K562 (cell line): ENCODE results near the gene ARHGAP12. TPM values are rescaled to one million over a fixed set of nuclear protein-coding genes. Genes with fewer than 3 reads are reported as not detected.

Experiments
- ATAC-seq: fragments of 200-7000 bp; cut with Tn5 transposase; 3 replicates; pipeline ENCODE4 v1.9.1; 2020; ENCODE audit warnings: moderate library complexity
- BruUV-seq: library from RNA; stranded (reverse); fragments of 400-500 nt; replicated peaks from 2 replicates; lab custom pipeline; 2021; lab: Mats Ljungman, UMichigan
- CTCF ChIA-PET: fragments of 300-600 bp; formaldehyde crosslinking; extraction: SDS; loops from one replicate; lab custom pipeline; 2021; ENCODE audit warnings: low intra/inter-chr PET ratio; lab: Yijun Ruan, JAX
- POLR2A ChIA-PET: fragments of 300-600, 350-650 bp; sonication (Branson Sonifier 250); formaldehyde crosslinking; extraction: SDS; loops from one replicate; lab custom pipeline; 2021; ENCODE audit warnings: antibody characterized with exemption, inconsistent platforms; lab: Yijun Ruan, JAX
- DNase-seq, 4 experiments: peaks; one replicate each; pipeline versions ENCODE4 v3.0.0 to v3.0.0-alpha.2; 2011 to 2018; ENCODE audit warnings: low spot score in 3 of 4, mixed read lengths in 3 of 4; ENCODE audit errors: extremely low read depth in 1 of 4
- FAIRE-seq: peaks from 2 replicates; lab custom pipeline; 2011; peaks lifted over from hg19 to GRCh38; lab: Jason Lieb, UNC
- H2AFZ ChIP-seq: 2 replicates; pipeline ENCODE4 v1.6.0; 2011; ENCODE audit warnings: low read depth, low read length, control low read depth, inconsistent platforms
- H3K27ac ChIP-seq: fragments of 200-600 bp; 3 replicates; pipeline ENCODE4 v1.8.0; 2011; ENCODE audit warnings: low read depth, mild to moderate bottlenecking, control low read depth, inconsistent platforms, low read length, moderate library complexity, mixed read lengths; ENCODE audit errors: extremely low read depth
- H3K27me3 ChIP-seq, 2 experiments: fragments of 300-600 bp in 1 of 2; 2 replicates in 1 of 2; 3 replicates in 1 of 2; pipeline versions ENCODE4 v1.6.0 to v1.8.0; 2011; ENCODE audit warnings: inconsistent platforms in 2 of 2, low read length in 2 of 2, mild to moderate bottlenecking in 1 of 2, mixed read lengths in 1 of 2, moderate library complexity in 1 of 2; ENCODE audit not compliant: control insufficient read depth in 2 of 2, insufficient read depth in 2 of 2
- H3K36me3 ChIP-seq: fragments of 300-600 bp; 3 replicates; pipeline ENCODE4 v1.8.0; 2011; ENCODE audit warnings: mild to moderate bottlenecking, low read length, inconsistent platforms; ENCODE audit not compliant: control insufficient read depth, insufficient read depth
- H3K4me1 ChIP-seq, 2 experiments: fragments of 200-600 bp in 1 of 2; replicated peaks in 1 of 2; 2 replicates in 1 of 2; 3 replicates in 1 of 2; pipeline versions ENCODE4 v1.5.1 to v1.8.0; 2011; ENCODE audit warnings: inconsistent platforms in 2 of 2, low read length in 2 of 2, mild to moderate bottlenecking in 1 of 2, mixed read lengths in 1 of 2, moderate library complexity in 1 of 2; ENCODE audit not compliant: control insufficient read depth in 2 of 2, insufficient read depth in 2 of 2
- H3K4me2 ChIP-seq: 2 replicates; pipeline ENCODE4 v1.6.1; 2011; ENCODE audit warnings: low read length, control low read depth, inconsistent platforms, mixed read lengths; ENCODE audit not compliant: insufficient read depth
- H3K4me3 ChIP-seq: fragments of 200-600 bp; sonication (generic), shearing (Covaris generic); 2 replicates; pipeline ENCODE4 v1.5.1; 2016; ENCODE audit warnings: control low read depth, inconsistent platforms
- H3K79me2 ChIP-seq: fragments of 200-600 bp; 3 replicates; pipeline ENCODE4 v1.8.0; 2011; ENCODE audit warnings: low read length, inconsistent platforms; ENCODE audit not compliant: control insufficient read depth, insufficient read depth
- H3K9ac ChIP-seq, 2 experiments: 2 replicates each; pipeline versions ENCODE4 v1.6.0 to v1.6.1; 2011; ENCODE audit warnings: low read depth in 2 of 2, low read length in 2 of 2, control low read depth in 1 of 2, inconsistent platforms in 1 of 2, mild to moderate bottlenecking in 1 of 2, mixed read lengths in 1 of 2; ENCODE audit not compliant: insufficient read depth in 1 of 2
- H3K9me1 ChIP-seq: one replicate; pipeline ENCODE4 v1.6.0; 2011; ENCODE audit warnings: inconsistent platforms, mild to moderate bottlenecking, low read length, moderate library complexity; ENCODE audit not compliant: control insufficient read depth, insufficient read depth
- H3K9me3 ChIP-seq: replicated peaks from 2 replicates; pipeline ENCODE4 v1.5.1; 2011; ENCODE audit warnings: low read depth, low read length, inconsistent platforms; ENCODE audit not compliant: control insufficient read depth, insufficient read depth
- H4K20me1 ChIP-seq: replicated peaks from 2 replicates; pipeline ENCODE4 v1.6.1; 2011; ENCODE audit warnings: low read length, inconsistent platforms, mixed read lengths; ENCODE audit not compliant: control insufficient read depth, insufficient read depth
- BACH1 ChIP-seq: fragments of 200-800 bp; sonication (Bioruptor generic); IDR thresholded peaks from 2 replicates; pipeline ENCODE4 v1.6.1; 2016; ENCODE audit warnings: missing genetic modification characterization, missing compliant biosample characterization
- CC2D1A ChIP-seq: fragments of 450-650 bp; IDR thresholded peaks from 2 replicates; pipeline ENCODE4 v1.6.1; 2017; ENCODE audit warnings: mild to moderate bottlenecking
- CEBPG ChIP-seq, 3 experiments: fragments of 200-800 bp in 1 of 3; sonication (Bioruptor generic) in 1 of 3; sonication (generic) in 1 of 3; formaldehyde crosslinking in 1 of 3; IDR thresholded peaks in 2 of 3; conservative IDR thresholded peaks in 1 of 3; 2 replicates each; pipeline versions ENCODE4 v1.6.1 to v1.8.0; 2016 to 2022; ENCODE audit warnings: missing compliant biosample characterization in 2 of 3, missing genetic modification characterization in 2 of 3, mild to moderate bottlenecking in 1 of 3, missing genetic modification reagents in 1 of 3
- ELF1 ChIP-seq: fragments of 200-800 bp; sonication (Bioruptor generic); IDR thresholded peaks from 2 replicates; pipeline ENCODE4 v1.6.1; 2016; ENCODE audit warnings: missing genetic modification characterization, missing compliant biosample characterization
- IFI16 ChIP-seq: fragments of 250-450 bp; sonication (Bioruptor Pico); IDR thresholded peaks from 2 replicates; pipeline ENCODE4 v2.1.2; 2022; ENCODE audit warnings: mild to moderate bottlenecking, inconsistent platforms
- RBM25 ChIP-seq: fragments of 200-400 bp; formaldehyde crosslinking; IDR thresholded peaks from 2 replicates; pipeline ENCODE4 v1.6.1; 2018; ENCODE audit warnings: low read length, low read depth, moderate library complexity; ENCODE audit not compliant: severe bottlenecking
- SMARCA4 ChIP-seq: fragments of 450-650 bp; IDR thresholded peaks from 2 replicates; pipeline ENCODE4 v1.6.1; 2016
- SPI1 ChIP-seq: IDR thresholded peaks from 2 replicates; pipeline ENCODE4 v1.6.1; 2011; ENCODE audit warnings: low read depth, low read length, control low read depth, borderline replicate concordance
- ZBTB17 ChIP-seq: fragments of 450-650 bp; formaldehyde crosslinking; IDR thresholded peaks from 2 replicates; pipeline ENCODE4 v1.4.0; 2020; ENCODE audit warnings: mild to moderate bottlenecking
- ZBTB9 ChIP-seq: fragments of 450-650 bp; formaldehyde crosslinking; IDR thresholded peaks from 2 replicates; pipeline ENCODE4 v1.4.0; 2020; ENCODE audit warnings: mild to moderate bottlenecking, moderate library complexity
- ZNF121 ChIP-seq: sonication (generic); formaldehyde crosslinking; conservative IDR thresholded peaks from 2 replicates; pipeline ENCODE4 v1.8.0; 2022; ENCODE audit warnings: missing genetic modification reagents
- ZNF512 ChIP-seq: IDR thresholded peaks from 2 replicates; pipeline ENCODE4 v1.6.1; 2016; ENCODE audit warnings: missing genetic modification characterization, missing compliant biosample characterization
- WGBS: fragments of 100-300 bp; shearing (Covaris generic); methylation state at CpG from one replicate; pipeline ENCODE4 v1.1.6; 2016; ENCODE audit warnings: low coverage, mixed read lengths; ENCODE audit not compliant: insufficient coverage; ENCODE audit errors: missing lambda C conversion rate; 5-methylcytosine and 5-hydroxymethylcytosine counted together
- in situ Hi-C: fragments of 300-500 bp; cut with MboI; formaldehyde crosslinking; loops from 4 replicates; pipeline ENCODE4 v1.15.0; 2018; ENCODE audit warnings: inconsistent platforms, mixed read lengths
- intact Hi-C: fragments of 100-400 bp; cut with micrococcal nuclease; formaldehyde crosslinking; loops from 2 replicates; pipeline ENCODE4 v1.14.2; 2022
- polyA plus RNA-seq, 8 experiments: library from polyadenylated mRNA; depleted of rRNA in 4 of 8; stranded (reverse) in 5 of 8; unstranded in 3 of 8; fragments of >200 nt; fragmentation: Nextera tagmentation in 2 of 8; fragmentation: Illumina TruSeq in 1 of 8; extraction: Ambion mirVana in 2 of 8; extraction: Trizol in 1 of 8; gene quantifications; 2 replicates each; pipeline versions ENCODE4 v1.2.1 to v1.2.3, GENCODE V29; 2011 to 2014; ENCODE audit warnings: inconsistent platforms in 1 of 8, missing spikeins in 1 of 8
- total RNA-seq, 7 experiments: library from RNA; depleted of rRNA in 6 of 7; stranded (reverse); fragments of >200 nt in 6 of 7; fragmentation: Illumina TruSeq in 2 of 7; extraction: Trizol in 2 of 7; gene quantifications; 2 replicates each; pipeline versions ENCODE4 v1.2.1 to v1.2.3, GENCODE V29; 2011 to 2021; ENCODE audit warnings: low replicate concordance in 1 of 7

Gene ARHGAP12
- total and polyA plus RNA-seq, 9 of the 15 experiments (the other 6 are each of a cell fraction or from before 2014, with no cell fraction given) = 4.4 to 18.7 (median 10.1) TPM

- Histone ChIP-seq H3K79me2 (no peaks in the 10 kb centered on the region), H3K4me2 (no peak overlapping the region), H3K9me3 (no peaks in the 10 kb centered on the region), H3K36me3 (no peaks in the 10 kb centered on the region), H2AFZ (no peak overlapping the region), H3K27ac (no peak overlapping the region), H3K4me3 (no peak overlapping the region), H3K9me1 (no peaks in the 10 kb centered on the region), H4K20me1 (no peaks in the 10 kb centered on the region), H3K9ac (no peak overlapping the region), H3K4me1 (peaks cover 4 to 33% of the 10 kb centered on the region in 2 experiments), H3K27me3 (no peaks in the 10 kb centered on the region)
- no TSS peak for BruUV-seq
- FAIRE-seq (no peak), DNase-seq (no peak), ATAC-seq (no peak)
- TF ChIP-seq ZNF121 (CRISPR knock-in tag) (peak; percentile 50; the same call in 1 of the 2 replicates), RBM25 (peak; percentile 34), BACH1 (no peak)
- in situ Hi-C loops (no loop called here), intact Hi-C loops (no loop called here)
- WGBS = 71% methylated on average over 1 of the region's 1 CpG
- ChIA-PET CTCF (no interaction called here), POLR2A (interaction anchor here (0.5 kb wide), 1 partner anchor 113 kb away, joined by 5 read pairs; no protein-coding TSS in a partner anchor)
Observed at GRCh38 chr10:31942435-31942834, 13.8 kb upstream of the ARHGAP12 start.

GRCh38 chr10:31940839-31941653 lies 12.4 kb upstream of the ARHGAP12 start:
- WGBS = 22% methylated on average over 7 of the region's 7 CpGs
- intact Hi-C loops = no loop called here
- BruUV-seq = no TSS peak
- Histone ChIP-seq H2AFZ (no peak overlapping the region), H3K9me1 (no peaks in the 10 kb centered on the region), H3K9me3 (no peaks in the 10 kb centered on the region), H4K20me1 (no peaks in the 10 kb centered on the region), H3K4me3 (no peak overlapping the region), H3K4me2 (0 out of 2 replicates have a peak overlapping the region, but pooled peaks have one; percentile 5), H3K27me3 (no peaks in the 10 kb centered on the region), H3K36me3 (no peaks in the 10 kb centered on the region), H3K4me1 (peaks cover 3 to 30% of the 10 kb centered on the region in 2 experiments), H3K27ac (no peak overlapping the region), H3K9ac (no peak overlapping the region), H3K79me2 (no peaks in the 10 kb centered on the region)
- in situ Hi-C loops = no loop called here
- FAIRE-seq (peak; percentile 63), DNase-seq (peak in 2 of 4 experiments; percentile 34 to 60), ATAC-seq (peak; percentile 63)
- CTCF ChIA-PET = no interaction called here
- POLR2A ChIA-PET = interaction anchor here (0.8 to 1.5 kb wide), 3 partner anchors 9 to 11 kb away, joined by 4 to 6 read pairs (median 4); no protein-coding TSS in a partner anchor
- TF ChIP-seq CC2D1A (no peak), CEBPG (CRISPR knock-in tag; IDR thresholded peaks at IDR 0.05) (no peak), CEBPG (tag; conservative IDR thresholded peaks at IDR 0.05 in 1 of 2, IDR thresholded peaks at IDR 0.05 in 1 of 2) (peak in 1 of 2 experiments; percentile 28; a peak in 1 of 4 replicates), ELF1 (tag) (no peak), ZBTB9 (CRISPR knock-in tag) (no peak), SMARCA4 (peak; percentile 56; the same call in 1 of the 2 replicates), ZNF512 (tag) (no peak), SPI1 (no peak), IFI16 (CRISPR knock-in tag) (no peak), ZBTB17 (CRISPR knock-in tag) (no peak)
